ENCODE measurements around the gene CSN2.

Gene CSN2, protein sequence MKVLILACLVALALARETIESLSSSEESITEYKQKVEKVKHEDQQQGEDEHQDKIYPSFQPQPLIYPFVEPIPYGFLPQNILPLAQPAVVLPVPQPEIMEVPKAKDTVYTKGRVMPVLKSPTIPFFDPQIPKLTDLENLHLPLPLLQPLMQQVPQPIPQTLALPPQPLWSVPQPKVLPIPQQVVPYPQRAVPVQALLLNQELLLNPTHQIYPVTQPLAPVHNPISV

DNA sequence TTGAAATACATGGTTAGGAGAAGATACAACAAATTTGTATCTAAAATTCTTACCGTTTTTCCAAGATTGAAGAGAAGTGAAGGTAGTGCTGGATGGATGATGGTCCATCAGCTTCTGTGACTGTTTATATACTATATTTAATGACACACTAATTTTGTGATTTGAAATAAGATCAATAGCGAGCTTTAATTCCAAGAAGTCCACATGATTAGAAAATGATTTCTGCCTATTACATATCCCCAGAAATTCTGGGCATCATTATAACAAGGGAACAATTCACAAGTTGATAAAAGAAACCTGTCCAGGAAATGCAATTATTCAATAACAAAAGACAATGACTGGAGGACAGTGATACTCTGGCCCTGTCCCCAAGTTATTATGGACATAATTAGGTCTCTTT, at the start of gene CSN2:
Gene CSN2, minus strand, starts transcription at position 101 of the 400 bp plus-strand sequence. CDS start 4,733 bp downstream, outside the sequence.
- Mint-ChIP-seq H3K4me1 (ENCODE audit: low read depth) (no peaks in the 10 kb centered on the region), H3K27me3 (no peaks in the 10 kb centered on the region), H3K9me3 (no peaks in the 10 kb centered on the region), H3K36me3 (ENCODE audit: low read depth) (no peaks in the 10 kb centered on the region), H3K27ac (no peak within 1 kb of the TSS), H3K4me3 (no peak within 1 kb of the TSS)
- intact Hi-C loops (cut with micrococcal nuclease), result no loop called here

DNA sequence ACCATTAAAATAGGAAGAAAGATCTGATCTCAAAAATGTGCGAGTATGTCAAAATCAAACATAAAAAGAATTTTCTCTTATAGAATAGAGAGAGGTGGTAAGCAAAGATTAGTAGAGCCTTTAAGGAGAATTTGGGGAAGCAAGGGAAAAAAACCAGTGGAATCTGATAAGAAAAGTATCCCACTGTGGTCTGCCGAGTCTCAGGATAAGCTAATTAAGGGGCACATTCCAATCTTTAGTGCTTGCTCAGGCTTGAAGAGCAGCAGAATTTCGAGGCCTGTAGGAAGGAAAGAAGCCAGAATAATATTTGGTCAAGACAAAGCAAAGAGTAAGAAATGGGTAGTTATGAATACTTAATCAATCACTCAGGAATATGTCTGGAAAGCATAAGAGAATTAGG, 43.2 kb upstream of the CSN2 start:
- no peaks in the 10 kb centered on the region for H3K4me1 Mint-ChIP-seq (ENCODE audit: low read depth)
- no peaks in the 10 kb centered on the region for H3K36me3 Mint-ChIP-seq (ENCODE audit: low read depth)
- no peaks in the 10 kb centered on the region for H3K9me3 Mint-ChIP-seq
- intact Hi-C loops (cut with micrococcal nuclease), result no loop called here
- no peak overlapping the region for H3K4me3 Mint-ChIP-seq
- no peaks in the 10 kb centered on the region for H3K27me3 Mint-ChIP-seq
- H3K27ac Mint-ChIP-seq, result no peak overlapping the region

DNA sequence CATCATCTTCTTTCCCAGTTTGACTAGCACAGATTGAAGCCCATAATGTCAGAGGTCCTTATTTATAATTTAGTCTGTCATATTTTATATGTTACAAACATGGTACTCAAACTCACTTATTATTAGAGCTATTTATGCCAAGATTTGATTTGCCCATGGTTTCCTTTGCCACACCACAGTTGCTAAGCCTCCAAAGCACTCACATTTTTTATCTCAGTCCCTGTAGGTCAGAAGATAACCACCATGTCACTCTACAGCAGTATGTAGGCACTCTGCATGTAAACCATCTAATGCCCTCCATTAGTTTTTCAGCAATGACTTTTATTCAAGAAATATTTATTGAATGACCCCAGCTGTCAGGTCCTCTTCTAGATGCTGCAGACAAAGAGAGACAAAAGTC, 37.0 kb upstream of the CSN2 start:
- no peak overlapping the region for H3K4me3 Mint-ChIP-seq
- intact Hi-C loops (cut with micrococcal nuclease), result no loop called here
- H3K4me1 Mint-ChIP-seq (ENCODE audit: low read depth), result no peaks in the 10 kb centered on the region
- H3K36me3 Mint-ChIP-seq (ENCODE audit: low read depth), result no peaks in the 10 kb centered on the region
- H3K27ac Mint-ChIP-seq, result no peak overlapping the region
- no peaks in the 10 kb centered on the region for H3K9me3 Mint-ChIP-seq
- H3K27me3 Mint-ChIP-seq, result no peaks in the 10 kb centered on the region

DNA sequence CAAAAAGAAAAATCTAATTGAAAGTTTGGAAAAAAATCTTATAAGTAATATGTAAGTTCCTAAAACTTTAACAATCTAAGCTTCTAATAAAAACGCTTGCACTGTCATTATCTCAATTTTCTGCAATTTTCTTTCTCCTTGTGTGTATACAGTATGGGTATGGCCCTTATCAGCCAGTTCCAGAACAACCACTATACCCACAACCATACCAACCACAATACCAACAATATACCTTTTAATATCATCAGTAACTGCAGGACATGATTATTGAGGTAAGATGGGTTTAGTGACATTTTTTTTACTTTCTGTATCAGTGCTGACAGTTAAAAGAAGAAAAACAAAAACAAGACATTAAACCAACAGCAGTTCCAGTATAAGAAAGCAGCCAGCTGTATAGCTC, 35.2 kb upstream of the CSN2 start:
- no peaks in the 10 kb centered on the region for H3K4me1 Mint-ChIP-seq (ENCODE audit: low read depth)
- intact Hi-C loops (cut with micrococcal nuclease), result no loop called here
- H3K27me3 Mint-ChIP-seq, result no peaks in the 10 kb centered on the region
- H3K9me3 Mint-ChIP-seq, result no peaks in the 10 kb centered on the region
- H3K36me3 Mint-ChIP-seq (ENCODE audit: low read depth), result no peaks in the 10 kb centered on the region
- H3K4me3 Mint-ChIP-seq, result no peak overlapping the region
- H3K27ac Mint-ChIP-seq, result no peak overlapping the region

DNA sequence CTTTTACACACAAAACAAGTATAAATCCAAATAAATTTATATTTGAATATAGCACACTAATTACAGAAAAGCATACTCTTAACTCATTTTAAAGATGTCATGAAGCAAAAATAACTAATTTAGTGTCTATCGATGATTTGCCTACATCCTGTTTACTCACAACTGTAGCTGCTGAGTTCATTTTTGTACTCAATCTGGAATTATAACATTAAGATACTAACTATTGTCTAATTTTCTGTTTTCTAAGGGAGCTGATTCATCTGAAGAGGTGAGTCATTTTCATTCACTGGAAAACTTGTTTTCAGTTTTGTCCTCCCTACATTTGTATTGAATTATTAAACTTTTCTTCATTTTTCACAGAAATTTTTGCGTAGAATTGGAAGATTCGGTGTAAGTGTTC, 33.9 kb upstream of the CSN2 start:
- Mint-ChIP-seq H3K4me1 (ENCODE audit: low read depth) (no peaks in the 10 kb centered on the region), H3K9me3 (no peaks in the 10 kb centered on the region), H3K27ac (no peak overlapping the region), H3K27me3 (no peaks in the 10 kb centered on the region), H3K36me3 (ENCODE audit: low read depth) (no peaks in the 10 kb centered on the region), H3K4me3 (no peak overlapping the region)
- intact Hi-C loops (cut with micrococcal nuclease), result no loop called here

DNA sequence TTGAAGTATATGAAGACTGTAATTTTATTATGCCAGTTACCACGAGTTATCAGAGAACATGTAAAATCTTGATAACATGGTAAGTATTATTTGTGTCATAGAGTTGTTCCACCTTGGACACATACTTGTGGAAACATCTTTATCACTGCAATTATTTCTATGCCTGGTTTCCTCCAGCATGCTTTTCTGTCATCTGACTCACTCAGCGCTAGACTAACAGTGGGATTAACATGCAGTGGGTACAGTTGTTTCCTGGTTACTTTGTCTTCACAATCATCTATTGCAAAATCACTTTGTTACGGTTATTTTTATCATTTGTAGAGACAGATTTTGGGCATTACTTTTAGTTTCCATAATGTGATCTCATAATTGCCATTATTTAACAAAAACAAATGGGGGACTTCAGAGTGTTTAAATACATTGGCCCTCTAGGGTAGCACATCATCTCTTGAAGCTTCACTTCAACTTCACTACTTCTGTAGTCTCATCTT, 30.0 kb upstream of the CSN2 start, which contains the start of gene STATH:
Gene STATH, plus strand, starts transcription at position 441 of the 491 bp plus-strand sequence. CDS start 2,472 bp downstream, outside the sequence.
- Mint-ChIP-seq H3K36me3 (ENCODE audit: low read depth) (no peaks in the 10 kb centered on the region), H3K9me3 (no peaks in the 10 kb centered on the region), H3K4me1 (ENCODE audit: low read depth) (no peaks in the 10 kb centered on the region), H3K27me3 (no peaks in the 10 kb centered on the region), H3K27ac (no peak within 1 kb of the TSS), H3K4me3 (no peak within 1 kb of the TSS)
- intact Hi-C loops (cut with micrococcal nuclease), result no loop called here

DNA sequence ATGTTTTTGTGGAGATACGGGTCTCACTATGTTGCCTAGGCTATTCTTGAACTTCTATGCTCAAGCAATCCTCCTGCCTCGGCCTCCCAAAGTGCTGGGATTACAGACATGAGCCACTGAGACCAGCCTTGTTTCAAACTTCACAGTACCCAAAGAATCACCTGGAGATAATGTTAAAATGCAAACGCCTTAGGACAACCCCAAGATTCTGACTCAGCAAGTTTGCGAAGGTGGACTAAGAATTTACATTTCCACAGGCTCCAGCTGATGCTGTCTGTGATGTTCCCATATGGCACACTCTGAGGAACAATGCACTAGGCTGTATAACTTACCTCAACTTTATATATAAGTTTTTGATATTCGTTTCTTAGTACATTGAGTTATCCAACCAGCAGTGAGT, 29.3 kb upstream of the CSN2 start:
- Mint-ChIP-seq H3K27ac (no peak overlapping the region), H3K36me3 (ENCODE audit: low read depth) (no peaks in the 10 kb centered on the region), H3K9me3 (no peaks in the 10 kb centered on the region), H3K27me3 (no peaks in the 10 kb centered on the region), H3K4me1 (ENCODE audit: low read depth) (no peaks in the 10 kb centered on the region), H3K4me3 (no peak overlapping the region)
- intact Hi-C loops (cut with micrococcal nuclease), result no loop called here

DNA sequence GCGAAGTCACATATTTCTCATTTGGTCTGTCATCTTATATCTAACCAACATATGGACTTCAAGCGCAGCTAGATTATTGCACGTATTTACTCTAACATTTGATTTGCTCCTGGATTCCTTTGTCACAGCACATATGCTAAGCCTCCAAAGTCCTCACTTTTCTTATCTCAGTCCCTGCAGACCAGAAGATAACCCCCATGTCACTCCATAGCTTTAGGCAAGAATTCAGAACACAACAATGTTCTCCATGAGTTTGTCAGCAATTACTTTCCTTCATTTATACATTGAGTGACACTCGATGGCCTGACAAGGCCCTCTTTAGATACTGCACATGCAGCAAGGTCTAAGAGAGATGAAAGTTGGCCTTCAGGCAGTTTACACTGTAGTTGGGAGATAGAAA, 25.5 kb upstream of the CSN2 start:
- Mint-ChIP-seq H3K27me3 (no peaks in the 10 kb centered on the region), H3K36me3 (ENCODE audit: low read depth) (no peaks in the 10 kb centered on the region), H3K9me3 (no peaks in the 10 kb centered on the region), H3K27ac (no peak overlapping the region), H3K4me3 (no peak overlapping the region), H3K4me1 (ENCODE audit: low read depth) (no peaks in the 10 kb centered on the region)
- intact Hi-C loops (cut with micrococcal nuclease), result no loop called here

DNA sequence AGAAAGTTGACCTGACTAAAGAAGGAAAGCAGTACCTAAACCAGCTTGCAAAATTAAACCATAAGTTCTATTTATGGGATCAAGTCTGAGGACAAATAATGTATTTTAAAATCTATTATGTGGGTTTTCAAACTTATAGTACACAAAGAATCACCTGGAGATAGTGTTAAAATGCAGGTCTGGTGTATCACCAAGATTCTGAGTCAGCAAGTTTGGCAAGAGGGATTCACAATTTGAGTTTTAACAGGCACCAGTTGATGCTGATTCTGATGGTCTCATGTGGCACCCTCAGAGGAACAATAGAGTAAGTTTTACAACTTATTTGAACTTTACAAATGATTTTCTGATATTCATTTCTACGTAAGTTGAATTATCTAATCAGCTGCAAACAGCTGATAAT, 21.1 kb upstream of the CSN2 start:
- no peak overlapping the region for H3K4me3 Mint-ChIP-seq
- no peaks in the 10 kb centered on the region for H3K27me3 Mint-ChIP-seq
- H3K36me3 Mint-ChIP-seq (ENCODE audit: low read depth), result no peaks in the 10 kb centered on the region
- H3K27ac Mint-ChIP-seq, result no peak overlapping the region
- intact Hi-C loops (cut with micrococcal nuclease), result no loop called here
- no peaks in the 10 kb centered on the region for H3K9me3 Mint-ChIP-seq
- H3K4me1 Mint-ChIP-seq (ENCODE audit: low read depth), result no peaks in the 10 kb centered on the region

DNA sequence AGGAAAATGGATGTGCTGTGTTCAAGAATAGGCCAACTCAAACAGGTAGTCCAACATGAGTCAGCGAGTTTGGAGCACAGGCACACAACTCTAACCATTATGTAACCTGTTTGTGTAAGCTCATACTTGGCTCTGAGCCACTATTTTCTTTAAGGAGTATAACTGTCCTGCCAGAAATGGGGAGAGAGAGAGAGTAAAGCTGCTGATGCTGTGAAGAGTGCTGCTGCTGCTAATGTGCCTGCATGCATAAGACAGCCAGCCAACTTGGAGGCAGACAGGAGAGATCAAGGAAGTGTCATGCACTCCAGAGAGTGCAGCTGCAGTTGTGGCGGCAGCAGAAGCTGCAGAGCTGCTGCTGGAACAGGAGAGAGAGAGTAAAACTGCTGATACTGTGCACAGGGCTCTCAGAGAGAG, 18.5 kb upstream of the CSN2 start:
- no peaks in the 10 kb centered on the region for H3K36me3 Mint-ChIP-seq (ENCODE audit: low read depth)
- H3K9me3 Mint-ChIP-seq, result no peaks in the 10 kb centered on the region
- H3K4me3 Mint-ChIP-seq, result no peak overlapping the region
- intact Hi-C loops (cut with micrococcal nuclease), result no loop called here
- H3K4me1 Mint-ChIP-seq (ENCODE audit: low read depth), result no peaks in the 10 kb centered on the region
- H3K27ac Mint-ChIP-seq, result no peak overlapping the region
- no peaks in the 10 kb centered on the region for H3K27me3 Mint-ChIP-seq

DNA sequence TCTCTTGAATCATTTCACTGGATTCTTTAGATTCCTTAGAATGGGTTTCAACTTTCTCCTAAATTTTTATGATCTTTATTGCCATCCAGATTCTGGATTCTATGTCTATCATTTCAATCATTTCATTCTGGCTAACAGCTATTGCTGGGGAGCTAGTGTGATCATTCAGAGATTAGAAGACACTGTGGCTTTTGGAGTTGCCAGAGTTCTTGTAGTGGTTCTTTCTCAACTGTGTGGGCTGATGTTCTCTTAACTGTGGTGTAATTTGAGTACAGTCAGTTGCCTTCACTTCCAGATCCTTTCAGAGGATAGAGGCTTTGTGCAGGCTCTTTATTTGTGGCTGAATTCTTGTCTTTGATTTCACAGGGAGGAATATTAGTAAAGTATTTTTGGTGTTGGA, 12.1 kb upstream of the CSN2 start:
- intact Hi-C loops (cut with micrococcal nuclease), result no loop called here
- H3K4me3 Mint-ChIP-seq, result no peak overlapping the region
- H3K27me3 Mint-ChIP-seq, result no peaks in the 10 kb centered on the region
- H3K27ac Mint-ChIP-seq, result no peak overlapping the region
- H3K36me3 Mint-ChIP-seq (ENCODE audit: low read depth), result no peaks in the 10 kb centered on the region
- H3K9me3 Mint-ChIP-seq, result no peaks in the 10 kb centered on the region
- no peaks in the 10 kb centered on the region for H3K4me1 Mint-ChIP-seq (ENCODE audit: low read depth)

DNA sequence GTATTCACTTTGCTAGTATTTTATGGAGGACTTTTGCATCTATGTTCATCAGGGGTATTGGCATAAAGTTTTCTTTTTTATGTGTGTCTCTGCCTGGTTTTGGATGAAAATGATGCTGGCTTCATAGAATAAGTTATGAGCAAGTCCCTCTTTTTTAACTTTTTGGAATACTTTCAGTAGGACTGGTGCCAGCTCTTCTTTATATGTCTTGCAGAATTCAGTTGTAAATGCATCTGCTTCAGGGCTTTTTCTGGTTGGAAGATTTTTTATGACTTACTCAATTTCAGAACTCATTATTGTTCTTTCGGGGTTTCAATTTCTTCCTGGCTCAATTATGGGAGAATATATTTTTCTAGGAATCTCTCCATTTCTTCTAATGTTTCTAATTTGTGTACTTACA, 9.1 kb upstream of the CSN2 start:
- intact Hi-C loops (cut with micrococcal nuclease), result no loop called here
- no peak overlapping the region for H3K4me3 Mint-ChIP-seq

DNA sequence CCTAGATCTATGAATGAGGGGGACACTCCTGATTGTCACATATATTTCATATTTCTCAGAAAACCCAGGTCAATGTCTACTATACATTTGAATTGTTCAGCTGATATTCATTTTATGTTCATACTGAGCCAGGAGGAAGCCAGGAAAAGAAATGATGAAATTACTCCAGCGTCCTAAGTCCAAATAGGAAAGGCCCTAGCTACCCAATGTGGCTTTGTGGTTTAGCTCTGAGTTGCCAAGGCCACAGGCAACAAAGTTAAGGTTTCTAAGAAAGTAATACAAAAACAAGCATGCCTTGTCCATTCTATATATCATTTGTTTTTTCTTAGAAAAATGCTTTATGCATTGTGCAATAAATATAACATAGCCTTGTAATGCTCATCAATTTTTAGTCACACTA, 4.5 kb upstream of the CSN2 start:
- Mint-ChIP-seq H3K27me3 (no peaks in the 10 kb centered on the region), H3K36me3 (ENCODE audit: low read depth) (no peaks in the 10 kb centered on the region), H3K27ac (no peak overlapping the region), H3K9me3 (no peaks in the 10 kb centered on the region), H3K4me3 (no peak overlapping the region), H3K4me1 (ENCODE audit: low read depth) (no peaks in the 10 kb centered on the region)
- intact Hi-C loops (cut with micrococcal nuclease), result no loop called here

More for the DNA sequence above, 9.1 kb upstream of the CSN2 start:
- Mint-ChIP-seq H3K27ac (no peak overlapping the region), H3K4me1 (ENCODE audit: low read depth) (no peaks in the 10 kb centered on the region), H3K36me3 (ENCODE audit: low read depth) (no peaks in the 10 kb centered on the region), H3K9me3 (no peaks in the 10 kb centered on the region), H3K27me3 (no peaks in the 10 kb centered on the region)

DNA sequence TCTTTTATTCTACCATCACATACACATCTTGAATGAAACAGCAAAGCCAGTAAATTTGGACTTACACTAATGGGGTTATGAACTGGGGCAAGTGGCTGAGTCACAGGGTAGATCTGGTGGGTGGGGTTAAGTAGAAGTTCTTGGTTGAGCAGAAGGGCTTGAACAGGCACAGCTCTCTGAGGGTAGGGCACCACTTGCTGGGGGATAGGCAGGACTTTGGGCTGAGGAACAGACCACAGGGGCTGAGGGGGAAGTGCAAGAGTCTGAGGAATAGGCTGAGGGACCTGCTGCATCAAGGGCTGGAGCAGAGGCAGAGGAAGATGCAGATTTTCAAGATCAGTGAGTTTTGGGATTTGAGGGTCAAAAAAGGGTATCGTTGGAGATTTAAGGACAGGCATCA, 8.3 kb downstream of the CSN2 start:
- H3K27ac Mint-ChIP-seq, result no peak overlapping the region
- no peaks in the 10 kb centered on the region for H3K27me3 Mint-ChIP-seq
- no peaks in the 10 kb centered on the region for H3K36me3 Mint-ChIP-seq (ENCODE audit: low read depth)
- intact Hi-C loops (cut with micrococcal nuclease), result no loop called here
- no peak overlapping the region for H3K4me3 Mint-ChIP-seq
- no peaks in the 10 kb centered on the region for H3K4me1 Mint-ChIP-seq (ENCODE audit: low read depth)
- no peaks in the 10 kb centered on the region for H3K9me3 Mint-ChIP-seq

DNA sequence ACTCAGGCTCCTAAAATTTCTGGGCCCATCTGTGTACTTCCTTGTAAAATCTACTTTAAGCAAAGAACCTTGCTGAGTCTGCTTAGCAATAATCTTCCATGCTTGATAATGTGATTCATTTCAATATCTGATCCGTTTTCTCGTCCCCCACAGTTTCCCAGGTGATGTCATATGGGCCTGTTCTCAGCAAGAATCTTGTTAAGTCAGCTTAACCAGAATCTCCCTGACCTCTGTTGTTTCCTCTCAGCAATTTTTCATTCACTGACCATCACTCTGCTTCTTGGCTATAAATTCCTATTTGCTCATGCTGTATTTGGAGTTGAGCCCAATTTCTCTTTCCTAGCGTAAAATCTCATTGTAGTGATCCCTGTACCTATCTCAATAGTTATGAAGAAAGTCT, 13.9 kb downstream of the CSN2 start:
- H3K36me3 Mint-ChIP-seq (ENCODE audit: low read depth), result no peaks in the 10 kb centered on the region
- H3K27ac Mint-ChIP-seq, result no peak overlapping the region
- no peaks in the 10 kb centered on the region for H3K9me3 Mint-ChIP-seq
- H3K4me1 Mint-ChIP-seq (ENCODE audit: low read depth), result no peaks in the 10 kb centered on the region
- intact Hi-C loops (cut with micrococcal nuclease), result no loop called here
- no peak overlapping the region for H3K4me3 Mint-ChIP-seq
- no peaks in the 10 kb centered on the region for H3K27me3 Mint-ChIP-seq

Data from dendritic cell treated with granulocyte-macrophage colony-stimulating factor and Interleukin-4, amounts not matched to agents 40 ng/mL and 50 ng/mL, for 4 days (primary cell).